GM19467 (cell line): ENCODE data around the gene BRAF.
"Not testable (repeated sequence)": the region's sequence is repeated elsewhere in the genome, so short reads cannot be mapped to it uniquely, and the experiment has no call there.

ENCODE experiments used
- ATAC-seq: cut with Tn5 transposase; IDR thresholded peaks from one replicate; pipeline ENCODE4 v1.9.1; 2021; ENCODE audit warnings: mild to moderate bottlenecking, moderate library complexity; ENCODE audit not compliant: unreplicated experiment

The BRAF gene

DNA sequence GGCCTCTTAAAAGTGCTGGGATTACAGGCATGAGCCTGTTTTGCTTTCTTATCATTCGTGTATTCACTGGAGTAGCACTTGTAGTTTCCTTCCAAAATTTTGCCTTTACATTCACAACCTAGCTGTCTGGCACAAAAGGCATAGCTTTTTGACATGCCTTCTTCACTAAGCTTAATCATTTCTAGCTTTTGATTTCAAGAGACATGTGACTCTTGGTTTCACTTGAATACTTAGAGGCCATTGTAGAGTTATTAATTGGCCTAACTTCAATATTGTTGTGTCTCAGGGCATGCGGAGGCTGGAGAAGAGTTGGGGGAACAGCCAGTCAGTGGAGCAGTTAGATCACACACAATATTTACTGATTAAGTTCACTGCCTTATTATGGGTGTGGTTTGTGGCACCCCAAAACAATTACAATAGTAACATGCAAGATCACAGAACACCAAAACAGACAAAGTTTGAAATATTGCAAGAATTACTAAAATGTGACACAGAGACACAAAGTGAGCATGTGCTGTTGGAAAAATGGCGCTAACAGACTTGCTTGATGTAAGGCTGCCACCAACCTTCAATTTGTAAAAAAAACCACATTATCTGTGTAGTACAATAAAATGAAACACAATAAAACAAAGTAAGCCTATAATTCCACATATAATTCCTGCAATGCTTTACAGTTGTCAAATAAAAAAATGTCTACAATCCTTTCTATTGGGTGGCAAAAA lies 43.1 kb downstream of the BRAF start:
- peak; percentile 49 for ATAC-seq

DNA sequence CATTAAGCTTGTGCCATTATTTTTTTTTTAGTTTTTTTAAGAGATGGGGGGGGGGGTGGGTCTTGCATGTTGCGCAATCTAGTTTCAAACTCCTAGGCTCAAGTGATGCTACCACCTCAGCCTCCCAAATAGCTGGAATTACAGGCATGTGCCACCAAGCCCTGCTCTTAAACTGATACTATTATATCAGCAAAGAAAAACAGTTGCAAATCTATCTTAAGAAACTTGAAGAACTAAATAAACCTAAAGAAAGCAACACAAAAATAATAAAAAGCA lies 47.5 kb downstream of the BRAF start:
- ATAC-seq, result no peak

DNA sequence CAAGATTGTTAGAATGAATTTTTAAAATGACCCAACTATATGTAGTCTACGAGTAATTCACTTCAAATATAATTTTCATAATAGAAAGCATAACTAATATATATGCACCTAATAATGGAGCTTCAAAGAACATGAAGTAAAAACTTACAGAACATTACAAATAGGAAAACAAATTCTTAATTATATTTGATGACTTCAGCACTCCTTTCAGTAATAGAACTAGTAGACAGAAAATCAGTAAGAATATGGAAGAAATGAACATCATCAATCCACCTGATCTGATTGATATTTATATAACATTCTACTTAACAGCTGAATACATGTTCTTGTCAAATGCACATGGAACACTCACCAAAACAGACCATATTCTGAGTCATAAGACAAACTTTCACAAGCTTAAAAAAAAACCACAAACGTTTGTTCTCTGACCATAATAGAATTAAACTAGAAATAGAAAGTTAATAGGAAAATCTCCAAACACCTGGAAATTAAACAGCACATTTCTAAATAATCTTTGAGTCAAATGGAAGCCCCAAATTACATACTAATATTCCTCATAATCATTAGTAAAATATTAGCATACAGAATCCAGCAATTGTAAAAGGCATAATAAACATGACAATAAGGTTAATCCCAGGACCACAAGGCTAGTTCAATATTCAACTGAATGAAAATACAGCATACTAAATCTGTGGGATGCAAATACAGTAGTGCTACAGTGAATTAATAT lies 48.0 kb downstream of the BRAF start:
- peak; percentile 77 for ATAC-seq

DNA sequence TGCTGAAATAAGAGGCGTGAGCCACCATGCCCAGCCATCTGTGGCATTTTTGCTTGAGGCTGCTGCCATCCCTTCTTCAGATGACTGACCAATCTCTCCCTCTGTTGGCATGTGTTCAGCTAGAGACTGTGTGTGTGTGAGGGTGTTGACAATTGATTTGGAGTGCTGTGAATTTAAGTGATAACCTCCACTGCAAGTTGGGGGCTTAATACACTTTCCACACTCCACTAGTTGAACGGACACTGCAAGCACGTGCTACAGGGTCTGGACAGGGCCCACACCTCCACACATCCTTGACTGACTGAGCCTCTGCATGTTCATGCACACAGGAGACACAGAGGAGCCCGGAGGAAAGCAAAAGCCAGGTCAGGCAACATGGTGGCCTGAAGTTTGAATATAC lies 51.3 kb downstream of the BRAF start:
- no peak for ATAC-seq

DNA sequence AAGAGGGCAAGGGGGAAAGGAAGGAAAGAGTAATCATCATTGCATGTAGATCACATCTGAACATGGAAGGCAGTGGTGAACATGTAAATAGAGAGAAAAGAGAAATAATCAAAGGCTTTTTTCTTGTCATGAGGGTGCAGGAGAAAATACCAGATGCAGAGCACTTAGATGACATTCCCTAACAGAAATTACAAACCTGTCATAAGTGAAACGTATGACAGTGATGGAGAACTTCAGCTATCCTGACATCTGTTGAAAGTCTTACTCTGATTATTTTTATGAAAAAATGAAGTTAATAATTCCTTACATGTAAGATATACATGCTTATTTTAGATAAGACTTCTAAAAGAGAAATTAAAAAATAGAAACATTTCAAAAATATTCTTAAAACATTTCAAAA lies 54.7 kb downstream of the BRAF start:
- no peak for ATAC-seq

DNA sequence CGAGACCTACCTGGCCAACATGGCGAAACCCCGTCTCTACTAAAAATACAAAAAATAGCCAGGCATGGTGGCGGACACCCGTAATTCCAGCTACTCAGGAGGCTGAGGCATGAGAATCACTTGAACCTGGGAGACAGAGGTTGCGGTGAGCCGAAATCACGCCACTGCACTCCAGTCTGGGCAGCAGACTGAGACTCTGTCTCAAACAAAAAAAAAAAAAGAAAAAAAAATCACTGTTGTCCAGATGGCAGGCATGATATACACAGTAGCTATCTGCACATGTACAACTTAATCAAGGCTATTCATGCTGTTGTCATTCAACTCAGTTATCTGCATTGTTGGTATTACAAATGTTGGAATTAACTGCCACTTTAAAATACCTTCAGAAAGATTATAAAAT lies 55.3 kb downstream of the BRAF start:
- no peak for ATAC-seq

DNA sequence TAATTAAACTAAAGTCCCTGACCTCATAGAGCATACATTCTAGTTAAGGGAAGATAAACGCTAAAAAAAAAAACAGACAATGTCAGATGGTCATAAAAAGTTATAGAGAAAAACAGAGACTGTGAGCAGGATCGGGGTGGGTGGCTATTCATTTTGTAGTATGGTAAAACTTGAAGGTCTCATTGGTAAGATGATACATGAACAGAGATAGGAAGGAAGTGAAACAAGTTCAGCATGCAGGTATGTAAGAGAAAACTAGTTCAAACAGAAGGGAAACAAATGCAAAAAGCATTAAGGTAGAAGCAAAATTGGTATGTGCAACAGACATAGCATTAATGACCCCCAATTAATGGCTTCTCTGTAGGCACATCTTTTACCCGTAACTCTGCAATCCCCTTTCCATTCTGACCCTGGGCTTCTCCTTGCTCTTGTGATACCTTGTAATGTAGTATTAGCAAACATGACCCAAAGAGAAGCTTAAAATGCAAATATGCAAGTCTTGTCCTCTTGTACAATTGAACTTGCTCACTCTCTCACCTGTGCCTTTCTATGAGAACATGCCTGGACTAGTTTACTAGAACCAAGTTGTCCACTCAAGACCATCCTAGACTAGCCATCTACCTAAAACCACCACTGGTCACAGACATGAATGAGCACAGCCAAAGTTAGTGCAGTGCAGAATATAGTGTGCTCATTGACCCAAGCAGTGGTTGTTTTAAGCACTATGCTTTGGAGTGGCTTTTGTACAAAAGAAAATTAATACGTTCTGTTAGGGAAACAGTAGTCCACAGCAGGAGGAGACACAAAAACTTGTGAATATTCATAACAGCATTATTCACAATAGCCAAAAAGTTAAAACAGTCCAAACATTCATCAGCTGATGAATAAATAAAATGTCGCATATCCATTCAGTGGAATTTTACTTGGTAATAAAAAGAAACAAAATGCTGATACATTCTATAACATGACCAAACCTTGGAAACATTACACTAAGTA lies 57.0 kb downstream of the BRAF start:
- ATAC-seq, result no peak

DNA sequence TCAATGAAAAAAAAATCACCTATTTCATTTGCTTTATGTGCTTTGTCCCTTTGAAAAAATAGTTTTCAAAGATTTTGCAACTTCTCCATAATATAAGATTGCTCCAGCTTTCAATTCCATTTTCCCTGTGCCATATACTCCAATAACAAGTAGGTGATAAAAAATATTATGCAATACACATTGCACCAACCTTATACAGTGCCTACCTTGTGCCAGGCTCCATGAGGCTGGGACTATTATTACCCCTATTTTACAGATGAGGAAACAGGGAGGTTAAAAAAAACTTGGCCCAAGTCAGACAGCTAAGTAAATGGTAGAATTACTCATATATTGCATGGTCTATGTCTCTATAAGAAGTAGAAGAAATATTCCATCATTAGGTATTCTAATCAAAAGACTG lies 57.8 kb downstream of the BRAF start:
- ATAC-seq, result no peak

DNA sequence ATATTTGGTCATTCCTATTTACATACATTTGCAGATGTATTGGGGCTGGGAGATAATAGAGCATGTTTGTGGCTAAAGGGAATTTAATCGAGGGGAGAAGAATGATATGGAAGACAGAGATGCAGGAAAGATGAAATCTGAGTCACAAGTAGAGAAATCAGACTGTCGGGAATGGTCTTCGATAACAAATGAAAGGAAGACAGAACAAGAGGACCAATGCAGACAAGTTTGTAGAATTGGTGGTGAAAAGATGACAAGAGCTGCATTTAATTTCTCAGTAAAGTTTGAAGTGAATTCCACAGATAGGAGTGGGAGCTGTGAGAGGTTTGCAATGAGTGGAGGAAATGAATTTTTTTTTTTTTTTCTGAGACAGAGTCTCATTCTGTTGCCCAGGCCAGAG lies 60.0 kb downstream of the BRAF start:
- no peak for ATAC-seq

DNA sequence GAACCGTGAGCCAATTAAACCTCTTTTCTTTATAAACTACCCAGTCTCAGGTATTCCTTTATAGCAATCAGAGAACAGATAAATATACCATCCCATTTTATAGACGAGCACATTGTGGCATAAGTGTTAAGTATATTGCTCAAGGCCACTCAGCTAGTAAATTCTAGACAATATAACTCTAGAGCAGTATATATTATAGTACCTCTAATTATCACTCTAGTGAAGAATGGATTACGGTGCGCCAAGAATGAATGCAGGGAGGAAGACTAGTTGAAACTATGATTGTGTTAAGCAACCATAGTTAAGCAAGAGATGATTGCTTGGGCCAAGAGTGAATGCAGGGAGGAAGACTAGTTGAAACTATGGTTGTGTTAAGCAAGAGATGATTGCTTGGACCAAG lies 60.9 kb downstream of the BRAF start:
- no peak for ATAC-seq

DNA sequence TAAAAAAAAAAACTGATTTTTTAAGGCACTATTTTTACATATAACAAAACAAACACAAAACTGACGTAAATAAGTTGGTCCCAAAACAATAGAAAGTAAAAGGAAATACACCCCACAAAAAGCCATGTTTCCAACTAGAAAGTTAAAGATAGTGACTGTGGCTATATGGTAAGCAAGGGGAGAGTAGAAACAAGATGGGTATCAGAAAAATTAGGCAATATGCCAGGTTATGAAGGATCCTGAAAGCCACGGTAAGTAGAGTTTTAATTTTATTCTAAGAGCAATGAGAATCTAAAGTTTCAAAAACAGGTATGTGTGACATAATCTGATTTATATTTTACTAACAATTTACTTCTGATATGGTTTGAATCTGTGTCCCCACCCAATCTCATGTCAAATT lies 61.5 kb downstream of the BRAF start:
- no peak for ATAC-seq

DNA sequence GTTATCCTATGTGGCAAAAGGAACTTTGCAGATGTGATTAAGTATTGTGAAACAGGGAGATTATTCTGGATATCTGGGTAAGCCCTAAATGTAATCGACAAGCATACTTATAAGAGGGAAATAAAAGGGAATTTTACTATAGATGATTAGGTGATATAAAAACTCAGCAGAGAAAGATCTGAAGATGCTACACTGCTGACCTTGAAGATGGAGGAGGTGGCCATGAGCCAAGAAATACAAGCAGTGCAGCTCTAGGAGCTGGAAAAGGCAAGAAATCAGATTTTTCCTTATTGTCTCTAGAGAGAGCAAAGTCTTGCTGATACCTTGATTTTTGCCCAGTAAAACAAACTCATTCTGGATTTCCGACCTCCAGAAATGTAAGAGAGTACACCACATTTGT lies 67.7 kb downstream of the BRAF start:
- ATAC-seq, result no peak

DNA sequence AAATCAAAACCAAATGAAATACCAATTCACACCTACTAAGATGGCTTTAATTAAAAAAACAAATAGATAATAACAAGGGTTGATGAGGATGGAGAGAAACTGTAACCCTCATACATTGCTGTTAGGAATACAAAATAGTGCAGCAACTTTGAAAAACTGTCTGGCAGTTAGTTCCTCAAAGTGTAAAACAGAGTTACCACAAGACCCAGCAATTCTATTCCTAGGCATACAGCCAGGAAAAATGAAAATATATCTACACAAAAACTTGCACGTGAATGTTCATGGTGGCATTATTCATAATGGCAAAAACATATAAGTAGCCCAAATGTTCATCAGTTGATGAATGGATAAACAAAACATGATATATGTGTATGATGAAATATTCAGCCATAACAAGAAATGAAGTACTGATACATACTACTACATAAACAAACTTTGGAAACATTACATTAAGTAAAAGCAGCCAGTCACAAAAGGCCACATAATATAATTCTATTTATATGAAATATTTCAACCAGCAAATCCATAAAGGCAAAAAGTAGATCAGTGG lies 83.5 kb downstream of the BRAF start:
- ATAC-seq, result no peak

DNA sequence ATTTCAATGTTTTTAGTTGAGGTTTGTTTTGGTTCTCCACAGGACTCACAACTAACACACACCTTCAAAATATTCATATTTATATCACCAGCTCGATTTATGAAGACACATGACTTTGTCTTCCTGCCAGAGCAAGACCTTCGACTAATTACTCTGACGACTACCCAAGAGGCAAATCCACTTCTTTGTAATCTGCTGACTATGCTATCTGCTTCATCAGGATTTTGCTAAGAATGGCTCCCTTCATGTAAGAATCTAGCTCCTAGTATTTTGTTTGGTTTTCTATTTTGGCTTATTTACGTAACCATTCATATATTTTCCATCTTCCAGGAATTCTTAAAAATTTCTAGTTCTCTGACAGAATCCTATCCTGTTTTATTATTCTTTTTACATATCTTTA lies 93.0 kb downstream of the BRAF start:
- ATAC-seq, result no peak

DNA sequence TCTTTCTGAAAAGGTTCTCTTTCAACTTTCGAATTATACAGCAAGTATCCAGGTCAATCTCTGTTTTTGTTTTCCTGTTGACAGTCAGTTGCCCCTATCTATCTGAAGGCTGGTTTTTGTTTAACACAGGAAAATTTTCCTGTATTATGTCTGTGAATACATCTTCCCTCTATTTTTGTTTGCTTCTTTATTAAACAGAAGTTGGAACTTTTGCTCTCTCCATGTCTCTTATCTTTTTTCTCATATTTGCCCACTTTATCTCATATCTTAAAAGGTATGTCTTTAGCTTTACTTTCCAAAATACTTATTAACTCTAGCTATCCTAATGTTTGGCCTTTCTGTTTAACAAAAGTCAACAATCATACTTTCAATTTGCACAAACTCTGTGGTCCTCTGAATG lies 95.0 kb downstream of the BRAF start:
- no peak for ATAC-seq

DNA sequence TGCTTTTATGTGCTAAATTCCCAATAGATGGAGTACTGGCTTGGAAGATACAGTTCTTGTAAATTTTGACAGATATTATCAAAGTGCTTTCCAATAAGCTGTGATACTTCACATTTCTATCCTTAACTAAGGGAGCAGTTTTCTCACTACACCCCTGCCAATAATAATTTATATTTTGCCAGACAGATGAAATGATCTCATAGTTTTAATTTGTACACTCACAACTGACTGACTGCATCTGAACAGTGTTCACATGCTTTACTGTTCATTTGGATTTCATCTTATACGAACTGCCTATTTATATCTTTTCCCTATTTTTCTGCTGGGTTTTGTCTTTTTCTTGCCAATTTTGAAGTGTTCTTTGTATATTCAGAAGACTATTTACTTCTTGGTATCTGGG lies 96.0 kb downstream of the BRAF start:
- ATAC-seq, result no peak

DNA sequence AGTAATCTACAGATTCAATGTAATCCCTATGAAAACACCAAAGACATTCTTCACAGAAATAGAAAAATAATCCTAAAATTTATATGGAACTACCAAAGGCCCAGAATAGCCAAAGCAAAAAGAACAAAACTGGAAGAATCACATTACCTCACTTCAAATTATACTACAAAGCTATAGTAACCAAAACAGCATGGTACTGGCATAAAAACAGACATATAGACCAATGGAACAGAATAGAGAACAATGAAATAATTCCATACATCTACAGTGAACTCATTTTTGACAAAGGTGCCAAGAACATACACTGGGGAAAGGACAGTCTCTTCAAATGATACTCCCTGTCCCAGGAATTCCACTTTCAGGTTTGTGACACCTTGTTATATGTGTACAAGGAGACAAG lies 107.3 kb downstream of the BRAF start:
- ATAC-seq, result not testable (repeated sequence)

DNA sequence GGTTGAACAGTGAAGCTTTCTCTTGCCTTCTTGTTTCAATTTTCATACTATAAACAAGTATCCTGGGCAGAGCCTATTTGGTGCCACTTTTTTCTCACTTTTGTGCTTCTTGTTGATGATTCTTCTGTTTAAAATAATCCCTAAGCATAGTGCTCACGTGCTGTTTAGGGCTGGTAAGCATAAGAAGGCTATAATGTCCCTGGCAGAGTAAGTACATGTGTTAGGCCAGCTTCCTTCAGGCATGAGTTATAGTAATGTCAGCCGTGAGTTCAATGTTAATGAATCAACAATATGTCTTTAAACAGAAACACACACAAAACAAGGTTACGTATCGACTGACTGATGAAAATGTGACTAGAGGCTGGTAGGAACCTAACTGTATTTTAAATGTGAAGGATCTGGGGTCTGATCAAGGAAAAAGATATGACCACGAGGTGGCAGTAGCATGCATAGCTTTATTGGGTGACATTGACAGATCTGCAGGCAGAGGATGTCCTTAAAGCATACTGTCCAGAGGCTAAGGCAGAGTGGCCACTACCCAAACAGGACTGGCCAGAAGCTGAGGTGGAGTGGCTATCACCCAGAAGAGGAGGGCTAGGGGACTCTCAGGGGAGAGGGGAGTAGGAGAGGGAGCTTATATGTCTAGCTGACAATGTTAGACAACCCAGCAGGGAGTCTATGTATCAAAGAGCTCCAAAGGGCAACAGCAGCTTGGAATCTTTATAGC lies 113.7 kb downstream of the BRAF start:
- ATAC-seq, result no peak

DNA sequence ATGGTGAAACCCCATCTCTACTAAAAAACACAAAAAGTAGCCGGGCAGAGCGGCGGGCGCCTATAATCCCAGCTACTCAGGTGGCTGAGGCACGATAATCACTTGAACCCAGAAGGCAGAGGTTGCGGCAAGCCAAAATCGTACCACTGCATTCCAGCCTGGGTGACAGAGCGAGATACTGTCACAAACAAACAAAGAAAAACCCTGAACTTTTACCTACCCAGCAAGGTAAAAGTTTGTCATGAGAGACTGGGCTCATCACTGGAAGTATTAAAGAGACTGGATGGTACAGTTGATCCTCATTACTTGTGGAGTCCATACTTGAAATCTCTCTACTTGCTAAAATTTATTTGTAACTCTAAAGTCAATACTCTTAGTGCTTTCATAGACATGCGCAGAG lies 114.3 kb downstream of the BRAF start:
- no peak for ATAC-seq

DNA sequence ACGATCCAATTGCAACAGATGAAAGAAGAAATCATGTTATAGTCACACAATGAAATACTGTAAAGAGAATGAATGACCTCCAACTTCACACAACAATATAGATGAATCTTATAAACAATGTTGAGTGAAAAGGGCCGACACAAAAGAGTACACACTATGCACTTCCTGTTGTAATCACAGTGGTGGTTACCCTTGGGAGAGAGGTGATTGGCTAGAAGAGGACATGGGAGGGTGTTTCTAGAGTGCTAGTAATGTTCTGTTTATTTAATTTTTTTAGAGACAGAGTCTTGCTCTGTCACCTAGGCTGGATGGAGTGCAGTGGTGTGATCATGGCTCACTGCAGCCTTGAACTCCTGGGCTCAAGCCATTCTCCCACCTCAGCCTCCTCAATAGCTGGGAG lies 145.8 kb downstream of the BRAF start:
- ATAC-seq, result no peak

DNA sequence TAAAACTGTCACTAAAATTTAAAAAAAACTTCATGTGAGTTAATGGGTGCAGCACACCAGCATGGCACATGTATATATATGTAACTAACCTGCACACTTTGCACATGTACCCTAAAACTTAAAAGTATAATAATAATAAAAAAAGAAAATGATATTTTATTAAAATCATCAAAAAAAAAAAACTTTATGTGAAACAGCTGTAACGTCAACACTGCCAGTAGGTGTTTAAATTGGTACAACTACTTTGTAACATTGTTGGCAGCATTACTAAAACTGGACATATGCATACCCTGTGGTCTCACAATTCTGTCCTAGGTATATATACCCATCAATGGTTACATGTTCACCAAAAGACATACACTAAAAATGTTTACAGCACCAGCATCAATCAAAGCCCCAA lies 146.2 kb downstream of the BRAF start:
- no peak for ATAC-seq
